ENCODE data around the gene TRIM46. TPM values are rescaled to one million over a fixed set of nuclear protein-coding genes. Genes with fewer than 3 reads are reported as not detected.

TRIM46 gene
- total RNA-seq, 1 experiment from 2014 or later, result 18.4 TPM

- Histone ChIP-seq H3K9ac (ENCODE audit: extremely low read depth, insufficient read length, low read length) (no peak overlapping the region), H4K20me1 (ENCODE audit: control insufficient read depth, insufficient read depth, insufficient read length) (no peaks in the 10 kb centered on the region), H2BK5ac (ENCODE audit: insufficient read length, low read length) (no peak overlapping the region), H3K79me1 (ENCODE audit: insufficient read depth, low read depth, low read length, poor library complexity, severe bottlenecking) (no peaks in the 10 kb centered on the region), H3K9me3 (ENCODE audit: control insufficient read depth, low read depth, low read length) (no peaks in the 10 kb centered on the region), H3K4ac (ENCODE audit: low read depth, low read length) (no peak overlapping the region), H2BK20ac (ENCODE audit: low read depth, low read length, poor library complexity, severe bottlenecking) (no peak overlapping the region), H3K4me1 (ENCODE audit: insufficient read depth, low read length) (no peaks in the 10 kb centered on the region; the same call in 1 of the 2 replicates), H3K23me2 (ENCODE audit: insufficient read length, low read depth, low read length, poor library complexity, severe bottlenecking) (peaks cover 22% of the 10 kb centered on the region), H4K91ac (ENCODE audit: insufficient read length, low read depth, low read length) (no peak overlapping the region), H2AK5ac (ENCODE audit: insufficient read length, low read length) (no peak overlapping the region), H3T11ph (ENCODE audit: low read length) (no peak overlapping the region), H2BK15ac (ENCODE audit: low read depth, low read length) (no peak overlapping the region), H3K27me3 (ENCODE audit: insufficient read depth, low read length) (no peaks in the 10 kb centered on the region; the same call in 1 of the 2 replicates), H2BK120ac (ENCODE audit: low read depth, low read length, poor library complexity, severe bottlenecking) (no peak overlapping the region), H3K23ac (ENCODE audit: insufficient read length, low read depth, low read length) (no peak overlapping the region), H4K8ac (replicated peaks; ENCODE audit: insufficient read length, low read depth, low read length) (no peak overlapping the region), H4K5ac (ENCODE audit: insufficient read length, low read depth, low read length) (no peak overlapping the region), H2BK12ac (ENCODE audit: insufficient read length, low read depth, low read length) (no peak overlapping the region), H3K14ac (ENCODE audit: insufficient read depth, low read length) (no peak overlapping the region), H3K79me2 (ENCODE audit: insufficient read depth, low read length) (0 out of 2 replicates have a peak, but pooled peaks cover 2% of the 10 kb centered on the region), H3K27ac (ENCODE audit: insufficient read length, low read depth, low read length) (no peak overlapping the region), H2AFZ (ENCODE audit: low read length) (no peak overlapping the region), H3K4me2 (ENCODE audit: insufficient read depth, insufficient read length, low read length) (no peak overlapping the region), H3K18ac (ENCODE audit: insufficient read length, low read depth, low read length) (no peak overlapping the region), H3K56ac (ENCODE audit: insufficient read length, low read depth, low read length) (no peak overlapping the region)
- no peak for TF ChIP-seq CTCF (conservative IDR thresholded peaks at IDR 0.05)
- no peak for DNase-seq
- Mint-ChIP-seq H3K27me3 (ENCODE audit: low read depth) (peaks cover 33% of the 10 kb centered on the region), H3K36me3 (ENCODE audit: insufficient read depth in 1 of 3, low read depth in 3 of 3) (peaks cover 14 to 26% (median 16%) of the 10 kb centered on the region in 3 experiments), H3K4me1 (peaks cover 38% of the 10 kb centered on the region in 2 experiments), H3K4me3 (peak overlapping the region in 1 of 2 experiments; percentile 93; a peak in 2 of 5 replicates), H3K27ac (no peak overlapping the region), H3K9me3 (no peaks in the 10 kb centered on the region)
- no CpG with 5 or more reads among the region's 7 CpGs for WGBS (ENCODE audit: extremely low coverage, insufficient read length, low lambda C conversion rate)
Measured at GRCh38 chr1:155133799-155134281, 39.8 kb upstream of the TRIM46 start.

Measured in H9 (cell line).